NOMO-1 treated with dmso at 0.1 percent for 144 hours (cell line): ENCODE results near the gene RNF225.
"Not testable (repeated sequence)": the region's sequence is repeated elsewhere in the genome, so short reads cannot be mapped to it uniquely, and the experiment has no call there.

Experiments used
- DNase-seq: peaks from one replicate; lab custom pipeline; 2025; ENCODE audit not compliant: unreplicated experiment; lab: John Stamatoyannopoulos, UW

Gene RNF225

GRCh38 chr19:58407658-58408151 lies 12.2 kb downstream of the RNF225 start:
- no peak for DNase-seq

GRCh38 chr19:58408152-58409009 lies 12.9 kb downstream of the RNF225 start, which contains the start of gene ZNF584:
TSS of gene ZNF584 (plus strand) at chr19:58408649. CDS start at chr19:58409148, 499 bp downstream.
- peak; percentile 98 for DNase-seq

- DNase-seq: no peak
These were observed 13.7 kb downstream of the RNF225 start for GRCh38 chr19:58409010-58409790.

DNA sequence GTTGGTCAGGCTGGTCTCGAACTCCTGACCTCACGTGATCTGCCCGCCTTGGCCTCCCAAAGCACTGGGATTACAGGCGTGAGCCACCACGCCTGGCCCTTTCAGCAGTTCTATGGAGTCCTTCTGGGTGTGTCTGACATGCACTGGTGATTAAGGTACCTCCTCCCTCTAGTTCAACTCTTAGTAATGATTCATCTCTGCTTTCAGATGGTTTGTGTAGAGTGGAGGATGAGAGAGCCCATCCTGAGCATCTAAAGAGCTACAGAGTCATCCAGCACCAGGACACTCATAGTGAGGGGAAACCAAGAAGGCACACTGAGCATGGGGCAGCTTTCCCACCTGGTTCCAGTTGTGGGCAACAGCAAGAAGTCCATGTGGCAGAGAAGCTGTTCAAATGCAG lies 21.1 kb downstream of the RNF225 start:
- no peak for DNase-seq

- DNase-seq: no peak
These were observed 21.6 kb downstream of the RNF225 start for GRCh38 chr19:58417071-58417470.

DNA sequence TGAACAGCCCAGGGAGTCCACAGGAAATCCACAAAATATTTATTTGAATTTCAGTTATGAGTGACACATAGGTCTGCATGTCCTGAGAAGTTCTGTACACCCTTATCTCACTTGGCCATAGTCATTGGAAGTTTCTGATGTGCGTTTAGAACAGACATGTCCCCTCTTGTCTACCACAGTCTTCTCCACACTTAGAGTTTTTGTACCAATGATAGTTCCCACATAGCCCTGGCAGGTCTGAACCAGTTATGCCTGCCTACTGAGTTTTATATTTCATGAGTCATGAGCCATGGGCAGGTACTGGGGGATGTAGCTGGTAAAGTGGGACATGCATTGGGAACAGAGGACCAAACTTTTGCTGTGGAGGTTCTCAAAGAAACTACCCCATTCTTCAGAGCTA lies 33.2 kb downstream of the RNF225 start:
- no peak for DNase-seq

DNA sequence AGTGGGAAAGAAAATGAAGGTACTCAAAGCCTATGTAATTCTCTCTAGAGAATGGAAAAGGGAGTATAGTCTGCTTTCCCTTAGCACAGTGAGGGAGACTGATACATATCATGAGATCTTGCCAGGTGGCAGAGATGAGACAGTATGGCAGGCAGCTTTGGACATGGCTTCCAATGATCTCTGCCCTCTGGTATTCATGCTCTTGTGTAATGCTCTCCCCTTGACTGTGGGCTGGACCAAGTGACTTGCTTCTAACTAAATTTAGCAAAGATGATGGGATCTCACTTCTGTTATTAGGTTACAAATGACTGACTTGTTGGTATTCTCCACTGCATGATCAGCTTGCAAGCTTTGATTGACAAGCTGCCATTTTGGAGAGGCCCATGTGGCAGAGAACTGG lies 34.3 kb downstream of the RNF225 start:
- no peak for DNase-seq

GRCh38 chr19:58434217-58434616 lies 38.8 kb downstream of the RNF225 start:
- no peak for DNase-seq

DNA sequence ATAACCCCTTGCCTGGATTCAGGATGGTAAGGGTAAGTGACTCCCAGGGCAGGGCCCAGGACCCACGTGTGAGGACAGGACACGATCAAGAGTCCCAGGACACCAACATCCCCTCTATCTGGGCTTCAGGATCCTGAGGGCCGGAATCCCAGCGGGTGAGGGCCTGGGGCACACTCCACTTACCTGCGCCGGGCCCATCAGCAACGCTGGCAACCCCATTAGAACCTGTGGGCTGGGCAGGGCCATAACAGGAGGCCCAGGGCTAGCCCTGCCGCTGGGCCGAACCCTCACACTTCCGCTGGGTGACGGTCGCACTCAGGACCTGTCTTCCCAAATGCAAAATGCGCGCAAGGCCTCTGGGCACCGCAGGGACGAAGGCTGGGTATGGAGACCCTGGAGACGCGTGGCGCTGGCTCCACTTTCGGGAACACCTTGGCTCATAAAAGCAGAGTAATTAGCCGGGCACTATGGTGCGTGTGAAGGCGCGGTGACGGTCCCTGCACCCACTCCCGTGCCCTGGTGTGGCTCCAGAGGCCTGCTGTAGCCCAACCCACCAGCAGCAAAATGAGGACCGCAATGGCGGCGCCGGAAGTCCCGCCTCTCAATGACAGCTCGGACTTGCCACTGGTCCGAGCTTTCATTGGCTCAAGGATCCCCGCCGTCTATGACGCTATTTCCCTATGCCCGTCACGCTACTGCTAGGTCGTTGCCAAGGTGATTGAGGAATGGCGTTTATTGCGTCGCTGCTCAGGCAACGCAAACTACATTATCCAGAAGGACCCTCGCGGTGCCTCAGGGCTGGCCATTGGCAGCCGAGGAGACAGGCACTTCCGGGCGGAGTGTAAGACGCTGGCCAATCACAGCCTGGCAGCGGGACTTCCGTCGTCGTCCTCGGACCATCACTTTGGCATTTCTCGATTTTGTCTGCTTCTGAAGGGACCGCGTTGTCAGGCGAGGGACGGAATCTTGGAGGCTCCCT lies 44.4 kb downstream of the RNF225 start, which contains the start of gene ZNF132:
ZNF132 (minus strand) TSS at position 578 of the 979 bp plus-strand sequence; CDS start at position 246, 332 bp downstream.
- peak; percentile 95 for DNase-seq

GRCh38 chr19:58440556-58440955 lies 45.1 kb downstream of the RNF225 start:
- DNase-seq: no peak

DNA sequence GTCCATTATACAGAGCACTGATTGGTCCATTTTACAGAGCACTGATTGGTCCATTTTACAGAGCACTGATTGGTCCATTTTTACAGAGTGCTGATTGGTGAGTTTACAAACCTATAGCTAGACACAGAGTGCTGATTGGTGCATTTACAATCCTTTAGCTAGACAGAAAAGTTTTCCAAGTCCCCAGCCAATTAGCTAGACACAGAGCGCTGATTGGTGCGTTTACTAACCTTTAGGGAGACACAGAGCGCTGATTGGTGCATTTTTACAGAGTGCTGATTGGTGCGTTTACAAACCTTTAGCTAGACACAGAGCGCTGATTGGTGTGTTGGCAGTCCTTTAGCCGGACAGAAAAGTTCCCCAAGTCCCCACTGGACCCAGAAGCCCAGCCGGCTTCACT lies 47.5 kb downstream of the RNF225 start:
- DNase-seq: not testable (repeated sequence)
